Mesenchymal stem cell (in vitro differentiated cells and primary cell): ENCODE measurements around the gene NR2C2.

Experiments
- DNase-seq: peaks from one replicate; pipeline ENCODE4 v3.0.0-alpha.2; 2013
- H2AFZ ChIP-seq: one replicate; pipeline ENCODE4 v1.6.1; 2013; ENCODE audit warnings: low read depth, mild to moderate bottlenecking, control low read depth, inconsistent platforms, low read length, moderate library complexity
- H2AK5ac ChIP-seq: 2 replicates; pipeline ENCODE4 v1.6.1; 2013; ENCODE audit warnings: low read length, moderate library complexity, mild to moderate bottlenecking, inconsistent platforms; ENCODE audit not compliant: severe bottlenecking
- H2BK120ac ChIP-seq: one replicate; pipeline ENCODE4 v1.6.1; 2013; ENCODE audit warnings: low read depth, mild to moderate bottlenecking, inconsistent platforms, low read length, moderate library complexity
- H2BK12ac ChIP-seq, 2 experiments: one replicate each; pipeline ENCODE4 v1.6.1; 2013; ENCODE audit warnings: inconsistent platforms in 2 of 2, low read length in 2 of 2, mild to moderate bottlenecking in 2 of 2, moderate library complexity in 2 of 2, control low read depth in 1 of 2
- H2BK15ac ChIP-seq: one replicate; pipeline ENCODE4 v1.6.1; 2013; ENCODE audit warnings: mild to moderate bottlenecking, low read depth, inconsistent platforms; ENCODE audit not compliant: poor library complexity, severe bottlenecking
- H2BK5ac ChIP-seq: 2 replicates; pipeline ENCODE4 v1.6.1; 2013; ENCODE audit warnings: low read depth, mild to moderate bottlenecking, low read length, control low read depth, inconsistent platforms; ENCODE audit not compliant: poor library complexity, severe bottlenecking
- H3K14ac ChIP-seq, 2 experiments: one replicate each; pipeline ENCODE4 v1.6.1; 2013; ENCODE audit warnings: inconsistent platforms in 2 of 2, low read length in 2 of 2, control low read depth in 1 of 2, mild to moderate bottlenecking in 1 of 2, moderate library complexity in 1 of 2
- H3K18ac ChIP-seq, 2 experiments: one replicate each; pipeline ENCODE4 v1.6.1; 2013; ENCODE audit warnings: inconsistent platforms in 2 of 2, low read length in 2 of 2, control low read depth in 1 of 2, low read depth in 1 of 2, mild to moderate bottlenecking in 1 of 2
- H3K23ac ChIP-seq, 2 experiments: one replicate each; pipeline ENCODE4 v1.6.1; 2013; ENCODE audit warnings: inconsistent platforms in 2 of 2, low read length in 2 of 2, mild to moderate bottlenecking in 2 of 2, moderate library complexity in 2 of 2, control low read depth in 1 of 2
- H3K27ac ChIP-seq: 2 replicates; pipeline ENCODE4 v1.5.1; 2013; ENCODE audit warnings: mild to moderate bottlenecking, moderate library complexity, low read length, control low read depth, inconsistent platforms; ENCODE audit not compliant: poor library complexity, severe bottlenecking
- H3K27me3 ChIP-seq, 2 experiments: 2 replicates each; pipeline versions ENCODE4 v1.6.1 to v1.7.0; 2013; ENCODE audit warnings: low read length in 2 of 2, mild to moderate bottlenecking in 2 of 2, moderate library complexity in 2 of 2, control low read depth in 1 of 2, inconsistent platforms in 1 of 2; ENCODE audit not compliant: control insufficient read depth in 1 of 2, insufficient read depth in 1 of 2
- H3K36me3 ChIP-seq, 2 experiments: 2 replicates each; pipeline versions ENCODE4 v1.6.1 to v1.7.0; 2013; ENCODE audit warnings: low read length in 2 of 2, control low read depth in 1 of 2, inconsistent platforms in 1 of 2, low read depth in 1 of 2, mild to moderate bottlenecking in 1 of 2; ENCODE audit not compliant: insufficient read depth in 2 of 2, control insufficient read depth in 1 of 2
- H3K4ac ChIP-seq, 2 experiments: one replicate each; pipeline ENCODE4 v1.6.1; 2013; ENCODE audit warnings: inconsistent platforms in 2 of 2, low read length in 2 of 2, mild to moderate bottlenecking in 2 of 2, moderate library complexity in 2 of 2, control low read depth in 1 of 2, low read depth in 1 of 2
- H3K4me1 ChIP-seq: 2 replicates; pipeline ENCODE4 v1.6.1; 2013; ENCODE audit warnings: low read depth, low read length, control low read depth; ENCODE audit not compliant: control insufficient read depth, insufficient read depth
- H3K4me2 ChIP-seq: 2 replicates; pipeline ENCODE4 v1.6.1; 2013; ENCODE audit warnings: low read length, mild to moderate bottlenecking, inconsistent platforms; ENCODE audit not compliant: poor library complexity, severe bottlenecking
- H3K4me3 ChIP-seq, 2 experiments: 2 replicates each; pipeline versions ENCODE4 v1.5.1 to v1.7.0; 2013; ENCODE audit warnings: low read length in 2 of 2, mild to moderate bottlenecking in 2 of 2, control low read depth in 1 of 2, low read depth in 1 of 2; ENCODE audit not compliant: insufficient read depth in 1 of 2
- H3K79me1 ChIP-seq: replicated peaks from 2 replicates; pipeline ENCODE4 v1.6.1; 2013; ENCODE audit warnings: mild to moderate bottlenecking, control low read depth, low read length, inconsistent platforms; ENCODE audit not compliant: poor library complexity, severe bottlenecking
- H3K9ac ChIP-seq: 2 replicates; pipeline ENCODE4 v1.7.0; 2013; ENCODE audit warnings: mild to moderate bottlenecking, low read length, moderate library complexity
- H3K9me3 ChIP-seq: 2 replicates; pipeline ENCODE4 v1.7.0; 2013; ENCODE audit warnings: mild to moderate bottlenecking, low read length; ENCODE audit not compliant: control insufficient read depth
- H4K8ac ChIP-seq: one replicate; pipeline ENCODE4 v1.6.1; 2013; ENCODE audit warnings: inconsistent platforms, mild to moderate bottlenecking, low read length, moderate library complexity
- H4K91ac ChIP-seq: one replicate; pipeline ENCODE4 v1.6.1; 2013; ENCODE audit warnings: mild to moderate bottlenecking, low read length, inconsistent platforms
- WGBS: methylation state at CpG from one replicate; pipeline ENCODE4 v1.1.7; 2013; ENCODE audit warnings: mixed read lengths; 5-methylcytosine and 5-hydroxymethylcytosine counted together

NR2C2 gene

DNA sequence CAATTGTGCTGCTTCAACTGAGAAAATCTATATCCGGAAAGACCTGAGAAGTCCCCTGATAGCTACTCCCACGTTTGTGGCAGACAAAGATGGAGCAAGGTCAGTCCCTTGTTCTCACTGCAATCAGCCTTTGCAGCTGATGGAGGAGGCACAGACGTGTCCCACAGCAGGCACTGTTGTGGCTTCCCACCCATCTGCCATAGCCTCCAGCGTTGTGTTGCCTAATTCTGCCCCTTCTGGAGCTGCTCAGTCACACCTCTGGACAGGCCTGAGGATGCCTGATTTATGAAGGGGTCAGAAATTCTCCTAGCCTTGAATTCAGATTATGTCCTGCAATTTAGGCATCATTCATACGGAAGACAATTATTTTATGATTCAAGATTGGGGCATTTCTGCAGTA, 75.9 kb downstream of the NR2C2 start:
- Histone ChIP-seq H3K4me3 (no peak overlapping the region), H3K27me3 (no peaks in the 10 kb centered on the region), H3K4me1 (peaks cover 2% of the 10 kb centered on the region), H3K23ac (no peak overlapping the region), H2BK15ac (no peak overlapping the region), H2AFZ (no peak overlapping the region), H3K14ac (no peak overlapping the region), H2BK12ac (no peak overlapping the region), H3K36me3 (peaks cover 47 to 85% of the 10 kb centered on the region in 2 experiments), H3K4ac (no peak overlapping the region), H3K4me2 (no peak overlapping the region), H2BK5ac (no peak overlapping the region), H4K91ac (no peak overlapping the region), H3K9me3 (no peaks in the 10 kb centered on the region), H4K8ac (no peak overlapping the region), H2AK5ac (no peak overlapping the region), H3K27ac (no peak overlapping the region), H3K79me1 (peaks cover 8% of the 10 kb centered on the region), H2BK120ac (no peak overlapping the region), H3K18ac (no peak overlapping the region), H3K9ac (no peak overlapping the region)
- 86% methylated on average over 5 of the region's 5 CpGs for WGBS
- no peak for DNase-seq

DNA sequence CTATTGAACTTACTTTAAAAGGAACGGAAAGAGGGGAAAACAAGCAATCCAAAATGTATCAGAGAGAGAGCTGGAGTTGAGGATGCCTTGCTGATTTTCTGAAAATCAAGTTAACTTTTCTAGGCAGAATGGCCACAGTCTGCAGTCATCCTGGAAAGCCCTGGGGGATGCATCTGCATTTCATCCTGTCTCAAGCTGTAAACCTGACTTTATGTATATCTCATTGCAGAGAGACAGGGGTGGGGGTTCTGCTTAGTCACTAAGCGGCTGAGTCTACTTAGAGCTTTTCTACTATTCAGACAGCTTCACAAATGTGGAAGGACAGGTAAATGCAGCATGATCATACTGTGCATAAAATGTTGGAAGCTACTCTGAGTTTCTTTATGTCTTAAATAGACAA, 76.3 kb downstream of the NR2C2 start:
- DNase-seq, result no peak
- no peaks in the 10 kb centered on the region for H3K9me3 ChIP-seq
- no peak overlapping the region for H2BK12ac ChIP-seq
- peaks cover 2% of the 10 kb centered on the region for H3K4me1 ChIP-seq
- no peak overlapping the region for H2BK120ac ChIP-seq
- H2AFZ ChIP-seq, result no peak overlapping the region
- no peak overlapping the region for H2AK5ac ChIP-seq
- H4K91ac ChIP-seq, result no peak overlapping the region
- H3K79me1 ChIP-seq, result peaks cover 8% of the 10 kb centered on the region
- H4K8ac ChIP-seq, result no peak overlapping the region
- H3K4me3 ChIP-seq, result no peak overlapping the region
- H3K18ac ChIP-seq, result no peak overlapping the region
- no peak overlapping the region for H3K4ac ChIP-seq
- no peak overlapping the region for H3K14ac ChIP-seq
- WGBS, result 98% methylated on average over 2 of the region's 2 CpGs
- H2BK15ac ChIP-seq, result no peak overlapping the region
- no peak overlapping the region for H3K23ac ChIP-seq
- peaks cover 47 to 87% of the 10 kb centered on the region in 2 experiments for H3K36me3 ChIP-seq
- H3K27me3 ChIP-seq, result no peaks in the 10 kb centered on the region
- H3K9ac ChIP-seq, result no peak overlapping the region
- no peak overlapping the region for H3K27ac ChIP-seq
- H2BK5ac ChIP-seq, result no peak overlapping the region
- no peak overlapping the region for H3K4me2 ChIP-seq

DNA sequence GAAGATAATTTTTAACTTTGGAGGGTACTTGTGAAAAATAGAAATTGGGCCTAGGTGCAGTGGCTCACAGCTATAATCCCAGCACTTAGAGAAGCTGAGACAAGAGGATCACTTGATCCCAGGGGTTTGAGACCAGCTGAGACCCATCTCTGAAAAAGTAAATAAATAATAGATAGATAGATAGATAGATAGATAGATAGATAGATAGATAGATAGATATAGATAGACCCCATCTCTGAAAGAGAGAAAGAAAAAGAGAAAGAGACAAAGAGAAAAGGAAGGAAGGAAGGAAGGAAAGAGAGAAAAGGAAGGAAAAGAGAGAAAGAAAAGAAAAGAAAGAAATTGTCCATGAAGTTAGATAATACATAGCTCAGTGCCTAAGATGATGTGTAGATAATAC, 82.2 kb downstream of the NR2C2 start:
- Histone ChIP-seq H4K8ac (no peak overlapping the region), H2AK5ac (no peak overlapping the region), H3K4me3 (no peak overlapping the region), H2BK15ac (no peak overlapping the region), H3K9ac (no peak overlapping the region), H3K79me1 (peaks cover 15% of the 10 kb centered on the region), H3K14ac (no peak overlapping the region), H3K27ac (no peak overlapping the region), H3K4me1 (peaks cover 2% of the 10 kb centered on the region), H2BK12ac (no peak overlapping the region), H2BK120ac (no peak overlapping the region), H3K4ac (no peak overlapping the region), H3K4me2 (no peak overlapping the region), H3K18ac (no peak overlapping the region), H2AFZ (no peak overlapping the region), H3K9me3 (no peaks in the 10 kb centered on the region), H2BK5ac (no peak overlapping the region), H4K91ac (no peak overlapping the region), H3K27me3 (no peaks in the 10 kb centered on the region), H3K36me3 (peaks cover 51 to 90% of the 10 kb centered on the region in 2 experiments), H3K23ac (no peak overlapping the region)
- DNase-seq, result no peak

DNA sequence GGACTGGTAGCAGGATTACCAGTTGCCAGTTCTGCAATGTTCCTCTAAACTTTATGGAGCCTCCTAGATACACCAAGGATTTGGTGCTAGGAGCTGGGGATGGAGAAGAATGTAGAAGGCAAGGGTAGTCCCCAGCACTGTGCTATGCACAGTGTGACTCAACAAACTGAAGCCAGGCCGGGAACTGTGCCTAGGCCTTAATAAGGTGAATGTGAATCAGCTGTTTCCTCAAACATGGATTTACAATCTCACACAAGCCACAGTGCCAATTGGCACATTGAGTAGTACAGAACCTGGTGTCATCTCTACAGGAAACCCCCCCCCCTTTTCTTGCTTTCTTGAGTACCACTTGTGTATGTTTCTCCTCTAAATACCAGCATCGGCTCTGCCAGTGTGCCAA, 85.3 kb downstream of the NR2C2 start:
- Histone ChIP-seq H3K18ac (no peak overlapping the region), H3K14ac (no peak overlapping the region), H3K79me1 (peaks cover 16% of the 10 kb centered on the region), H4K91ac (no peak overlapping the region), H3K27me3 (no peaks in the 10 kb centered on the region), H4K8ac (no peak overlapping the region), H3K23ac (no peak overlapping the region), H3K9me3 (no peaks in the 10 kb centered on the region), H2AFZ (no peak overlapping the region), H3K4me3 (no peak overlapping the region), H3K27ac (no peak overlapping the region), H3K4me1 (no peaks in the 10 kb centered on the region), H2BK12ac (no peak overlapping the region), H2BK120ac (no peak overlapping the region), H3K36me3 (peaks cover 54 to 91% of the 10 kb centered on the region in 2 experiments), H3K4ac (no peak overlapping the region), H2AK5ac (no peak overlapping the region), H3K9ac (no peak overlapping the region), H2BK15ac (no peak overlapping the region), H2BK5ac (no peak overlapping the region), H3K4me2 (no peak overlapping the region)
- 100% methylated on average over 2 of the region's 2 CpGs for WGBS
- no peak for DNase-seq
